AG10803 (cell line): ENCODE results near the gene NACC1.

Experiments used
- DNase-seq: peaks from one replicate; pipeline ENCODE4 v3.0.0; 2010; ENCODE audit warnings: low read depth
- H3K4me3 ChIP-seq: 2 replicates; pipeline ENCODE4 v1.5.1; 2011; ENCODE audit warnings: mild to moderate bottlenecking, low read length, control low read depth
- TF ChIP-seq, protein P1 (sequence below): conservative IDR thresholded peaks from 2 replicates; pipeline ENCODE4 v1.5.1; 2011; ENCODE audit warnings: mild to moderate bottlenecking, low read length, control low read depth, inconsistent platforms

Gene NACC1

DNA sequence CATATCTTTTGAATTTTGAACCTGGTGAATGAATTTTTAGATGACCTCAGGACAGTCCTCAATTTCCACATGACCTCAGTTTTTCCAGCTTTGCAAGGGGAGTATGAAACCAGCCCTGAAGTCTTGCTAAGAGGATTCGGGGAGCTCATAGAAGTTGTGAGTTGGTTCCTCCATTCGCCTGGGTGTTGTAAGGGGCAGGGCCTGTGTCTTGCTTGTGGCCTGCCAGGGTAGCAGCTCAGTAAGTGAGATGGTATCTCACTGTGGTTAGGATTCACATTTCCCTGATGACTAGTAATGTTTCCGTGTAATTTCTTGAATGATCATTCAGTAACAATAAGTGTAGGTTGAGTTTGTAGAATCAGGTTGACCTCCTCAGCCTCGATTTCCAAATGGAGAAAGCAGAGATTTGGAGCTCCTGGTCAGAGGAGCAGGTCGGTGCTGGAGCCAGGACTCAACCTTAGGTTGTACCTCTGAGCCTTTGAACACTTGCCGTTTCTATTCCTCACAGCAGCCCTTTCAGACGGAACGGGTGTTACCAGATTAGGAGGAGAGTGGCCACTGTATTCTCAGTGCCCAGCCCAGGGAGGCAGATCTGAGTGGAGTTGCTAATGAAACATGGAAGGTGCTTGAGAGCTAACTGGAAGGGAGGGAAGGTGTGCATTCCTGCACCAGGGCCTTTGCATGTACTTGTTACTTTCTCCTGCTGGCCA lies 14.6 kb downstream of the NACC1 start:
- TF ChIP-seq, protein P1, sequence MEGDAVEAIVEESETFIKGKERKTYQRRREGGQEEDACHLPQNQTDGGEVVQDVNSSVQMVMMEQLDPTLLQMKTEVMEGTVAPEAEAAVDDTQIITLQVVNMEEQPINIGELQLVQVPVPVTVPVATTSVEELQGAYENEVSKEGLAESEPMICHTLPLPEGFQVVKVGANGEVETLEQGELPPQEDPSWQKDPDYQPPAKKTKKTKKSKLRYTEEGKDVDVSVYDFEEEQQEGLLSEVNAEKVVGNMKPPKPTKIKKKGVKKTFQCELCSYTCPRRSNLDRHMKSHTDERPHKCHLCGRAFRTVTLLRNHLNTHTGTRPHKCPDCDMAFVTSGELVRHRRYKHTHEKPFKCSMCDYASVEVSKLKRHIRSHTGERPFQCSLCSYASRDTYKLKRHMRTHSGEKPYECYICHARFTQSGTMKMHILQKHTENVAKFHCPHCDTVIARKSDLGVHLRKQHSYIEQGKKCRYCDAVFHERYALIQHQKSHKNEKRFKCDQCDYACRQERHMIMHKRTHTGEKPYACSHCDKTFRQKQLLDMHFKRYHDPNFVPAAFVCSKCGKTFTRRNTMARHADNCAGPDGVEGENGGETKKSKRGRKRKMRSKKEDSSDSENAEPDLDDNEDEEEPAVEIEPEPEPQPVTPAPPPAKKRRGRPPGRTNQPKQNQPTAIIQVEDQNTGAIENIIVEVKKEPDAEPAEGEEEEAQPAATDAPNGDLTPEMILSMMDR, result no peak
- peak; percentile 78 for DNase-seq
- no peak overlapping the region for H3K4me3 ChIP-seq

GRCh38 chr19:13133241-13133870 lies 15.3 kb downstream of the NACC1 start:
- H3K4me3 ChIP-seq, result no peak overlapping the region
- no peak for DNase-seq
- TF ChIP-seq, protein P1, result no peak

- DNase-seq, result no peak
- H3K4me3 ChIP-seq, result no peak overlapping the region
- TF ChIP-seq, protein P1, result no peak
These were observed 16.6 kb downstream of the NACC1 start for GRCh38 chr19:13134626-13135025.

DNA sequence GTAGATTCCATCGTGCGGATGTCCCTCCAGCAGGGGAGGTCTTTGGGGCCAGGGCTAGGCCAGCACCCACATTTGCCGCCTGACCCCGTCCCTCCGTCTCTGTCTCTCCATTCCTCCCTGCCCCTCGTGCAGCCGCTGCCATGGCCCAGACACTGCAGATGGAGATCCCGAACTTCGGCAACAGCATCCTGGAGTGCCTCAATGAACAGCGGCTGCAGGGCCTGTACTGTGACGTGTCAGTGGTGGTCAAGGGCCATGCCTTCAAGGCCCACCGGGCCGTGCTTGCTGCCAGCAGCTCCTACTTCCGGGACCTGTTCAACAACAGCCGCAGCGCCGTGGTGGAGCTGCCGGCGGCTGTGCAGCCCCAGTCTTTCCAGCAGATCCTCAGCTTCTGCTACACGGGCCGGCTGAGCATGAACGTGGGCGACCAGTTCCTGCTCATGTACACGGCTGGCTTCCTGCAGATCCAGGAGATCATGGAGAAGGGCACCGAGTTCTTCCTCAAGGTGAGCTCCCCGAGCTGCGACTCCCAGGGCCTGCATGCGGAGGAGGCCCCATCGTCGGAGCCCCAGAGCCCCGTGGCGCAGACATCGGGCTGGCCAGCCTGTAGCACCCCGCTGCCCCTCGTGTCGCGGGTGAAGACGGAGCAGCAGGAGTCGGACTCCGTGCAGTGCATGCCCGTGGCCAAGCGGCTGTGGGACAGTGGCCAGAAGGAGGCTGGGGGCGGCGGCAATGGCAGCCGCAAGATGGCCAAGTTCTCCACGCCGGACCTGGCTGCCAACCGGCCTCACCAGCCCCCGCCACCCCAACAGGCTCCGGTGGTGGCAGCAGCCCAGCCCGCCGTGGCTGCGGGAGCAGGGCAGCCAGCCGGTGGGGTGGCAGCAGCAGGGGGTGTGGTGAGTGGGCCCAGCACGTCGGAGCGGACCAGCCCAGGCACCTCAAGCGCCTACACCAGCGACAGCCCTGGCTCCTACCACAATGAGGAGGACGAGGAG lies 17.3 kb downstream of the NACC1 start:
- DNase-seq, result no peak
- TF ChIP-seq, protein P1, result no peak
- H3K4me3 ChIP-seq, result no peak overlapping the region

GRCh38 chr19:13137290-13137794 lies 19.3 kb downstream of the NACC1 start:
- TF ChIP-seq, protein P1, result no peak
- no peak for DNase-seq
- H3K4me3 ChIP-seq, result no peak overlapping the region

DNA sequence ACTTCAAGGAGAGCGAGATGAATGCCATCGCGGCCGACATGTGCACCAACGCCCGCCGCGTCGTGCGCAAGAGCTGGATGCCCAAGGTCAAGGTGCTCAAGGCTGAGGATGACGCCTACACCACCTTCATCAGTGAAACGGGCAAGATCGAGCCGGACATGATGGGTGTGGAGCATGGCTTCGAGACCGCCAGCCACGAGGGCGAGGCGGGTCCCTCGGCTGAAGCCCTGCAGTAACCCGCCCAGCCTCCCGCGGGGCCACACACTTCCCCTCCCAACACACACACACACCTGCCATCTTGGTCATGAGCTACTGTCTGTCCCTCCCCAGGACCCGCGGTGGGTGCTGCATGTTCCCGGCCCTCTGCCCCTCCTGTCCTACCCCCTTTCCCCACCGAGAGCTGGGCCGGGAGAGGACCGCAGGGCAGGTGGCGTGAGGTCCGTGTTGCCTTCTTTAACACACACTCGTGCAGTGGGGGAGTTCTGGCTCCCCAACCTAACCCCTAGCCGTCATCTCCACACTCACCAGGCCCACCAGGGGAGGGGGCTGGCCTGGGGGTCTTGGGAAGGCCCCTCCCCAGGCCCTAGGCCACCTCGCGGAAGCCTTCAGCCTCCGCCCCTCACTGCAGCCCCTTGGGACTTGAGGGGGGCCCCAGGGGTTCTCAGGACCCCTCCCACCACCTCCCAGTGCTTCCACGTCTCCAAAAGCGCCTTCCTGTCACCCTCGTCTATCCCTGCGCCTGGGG lies 20.3 kb downstream of the NACC1 start:
- H3K4me3 ChIP-seq, result no peak overlapping the region
- no peak for DNase-seq
- TF ChIP-seq, protein P1, result no peak
